Liver (tissue), 2 donors: ENCODE measurements around the gene GPR183.

Experiments
- CTCF ChIP-seq: fragments of 150-350 bp; IDR thresholded peaks from 2 replicates; pipeline ENCODE4 v1.5.1; 2017; ENCODE audit warnings: improper control_type of control experiment, low read depth, low read length; ENCODE audit not compliant: missing input control
- FOXA2 ChIP-seq: IDR thresholded peaks from 2 replicates; pipeline ENCODE4 v1.6.1; 2016; ENCODE audit warnings: antibody characterized with exemption
- MAX ChIP-seq: IDR thresholded peaks from 2 replicates; pipeline ENCODE4 v1.6.1; 2016; ENCODE audit warnings: antibody characterized with exemption
- donor health status: healthy.

GRCh38 chr13:99327126-99327525, 19.9 kb upstream of the GPR183 start:
- TF ChIP-seq CTCF = no peak
- TF ChIP-seq FOXA2 = no peak
- no peak for TF ChIP-seq MAX
